Memory B cell (primary cell): ENCODE data around the gene NDUFV2.
"Not testable (repeated sequence)": the region's sequence is repeated elsewhere in the genome, so short reads cannot be mapped to it uniquely, and the experiment has no call there.

Experiments used
- ATAC-seq: fragments of 150-1000 bp; cut with Tn5 transposase; 2 replicates; pipeline ENCODE4 v1.10.0; 2021; ENCODE audit warnings: low read depth, mild to moderate bottlenecking, moderate library complexity
- DNase-seq, 2 donors: peaks; one replicate each; pipeline ENCODE4 v3.0.0; 2022; ENCODE audit warnings: low spot score in 2 of 2
- H3K27ac Mint-ChIP-seq: one replicate; pipeline ENCODE4 v1.8.0; 2022; ENCODE audit warnings: mild to moderate bottlenecking, moderate library complexity, mixed read lengths
- H3K27me3 Mint-ChIP-seq: one replicate; pipeline ENCODE4 v1.8.0; 2022; ENCODE audit warnings: mixed read lengths
- H3K36me3 Mint-ChIP-seq: one replicate; pipeline ENCODE4 v1.8.0; 2022; ENCODE audit warnings: mild to moderate bottlenecking, mixed read lengths
- H3K4me1 Mint-ChIP-seq: one replicate; pipeline ENCODE4 v1.8.0; 2022; ENCODE audit warnings: mixed read lengths
- H3K4me3 Mint-ChIP-seq: one replicate; pipeline ENCODE4 v1.8.0; 2022; ENCODE audit warnings: mild to moderate bottlenecking, moderate library complexity, mixed read lengths
- H3K9me3 Mint-ChIP-seq: one replicate; pipeline ENCODE4 v1.8.0; 2022; ENCODE audit warnings: mixed read lengths

The NDUFV2 gene

DNA sequence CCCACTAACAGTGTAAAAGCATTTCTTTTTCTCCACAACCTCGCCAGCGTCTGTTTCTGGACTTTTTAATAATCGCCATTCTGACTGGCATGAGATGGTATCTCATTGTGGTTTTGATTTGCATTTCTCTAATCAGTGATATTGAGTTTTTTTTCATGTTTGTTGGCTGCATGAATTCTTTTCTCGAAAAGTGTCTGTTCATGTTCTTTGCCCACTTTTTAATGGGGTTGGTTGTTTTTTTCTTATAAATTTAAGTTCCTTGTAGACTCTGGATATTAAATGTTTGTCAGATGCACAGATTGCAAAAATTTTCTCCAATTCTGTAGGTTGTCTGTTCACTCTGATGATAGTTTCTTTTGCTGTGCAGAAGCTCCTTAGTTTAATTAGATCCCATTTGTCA, 60.2 kb downstream of the NDUFV2 start:
- ATAC-seq, H3K27ac Mint-ChIP-seq, H3K27me3 Mint-ChIP-seq, DNase-seq, H3K4me3 Mint-ChIP-seq: not testable (repeated sequence)
- Mint-ChIP-seq H3K36me3 (peaks cover 31% of the 10 kb centered on the region), H3K9me3 (peaks cover 12% of the 10 kb centered on the region), H3K4me1 (peaks cover 35% of the 10 kb centered on the region)

DNA sequence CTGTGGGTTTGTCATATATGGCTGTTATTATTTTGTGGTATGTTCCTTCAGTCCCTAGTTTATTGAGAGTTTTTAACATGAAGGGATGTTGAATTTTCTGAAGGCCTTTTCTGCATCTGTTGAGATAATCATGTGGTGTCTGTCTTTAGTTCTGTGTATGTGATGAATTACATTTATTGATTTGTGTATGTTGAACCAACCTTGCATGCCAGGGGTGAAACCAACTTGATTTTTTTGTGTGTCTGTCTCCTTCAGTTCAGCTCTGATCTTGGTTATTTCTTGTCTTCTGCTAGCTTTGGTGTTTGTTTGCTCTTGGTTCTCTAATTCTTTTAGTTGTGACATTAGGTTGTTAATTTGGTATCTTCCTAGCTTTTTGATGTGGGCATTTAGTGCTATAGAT, 61.6 kb downstream of the NDUFV2 start:
- peaks cover 14% of the 10 kb centered on the region for H3K9me3 Mint-ChIP-seq
- not testable (repeated sequence) for DNase-seq, ATAC-seq, H3K27me3 Mint-ChIP-seq
- H3K4me1 Mint-ChIP-seq: peaks cover 31% of the 10 kb centered on the region
- peaks cover 39% of the 10 kb centered on the region for H3K36me3 Mint-ChIP-seq
- H3K4me3 Mint-ChIP-seq: peak overlapping the region; percentile 40
- peak overlapping the region; percentile 15 for H3K27ac Mint-ChIP-seq

DNA sequence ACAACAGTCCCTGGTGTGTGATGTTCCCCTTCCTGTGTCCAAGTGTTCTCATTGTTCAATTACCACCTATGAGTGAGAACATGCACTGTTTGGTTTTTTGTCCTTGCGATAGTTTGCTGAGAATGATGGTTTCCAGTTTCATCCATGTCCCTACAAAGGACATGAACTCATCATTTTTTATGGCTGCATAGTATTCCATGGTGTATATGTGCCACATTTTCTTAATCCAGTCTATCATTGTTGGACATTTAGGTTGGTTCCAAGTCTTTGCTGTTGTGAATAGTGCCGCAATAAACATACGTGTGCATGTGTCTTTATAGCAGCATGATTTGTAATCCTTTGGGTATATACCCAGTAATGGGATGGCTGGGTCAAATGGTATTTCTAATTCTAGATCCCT, 63.4 kb downstream of the NDUFV2 start:
- peaks cover 46% of the 10 kb centered on the region for H3K36me3 Mint-ChIP-seq
- ATAC-seq, H3K27me3 Mint-ChIP-seq, H3K27ac Mint-ChIP-seq, DNase-seq, H3K4me3 Mint-ChIP-seq: not testable (repeated sequence)
- H3K9me3 Mint-ChIP-seq: peaks cover 15% of the 10 kb centered on the region
- peaks cover 39% of the 10 kb centered on the region for H3K4me1 Mint-ChIP-seq

DNA sequence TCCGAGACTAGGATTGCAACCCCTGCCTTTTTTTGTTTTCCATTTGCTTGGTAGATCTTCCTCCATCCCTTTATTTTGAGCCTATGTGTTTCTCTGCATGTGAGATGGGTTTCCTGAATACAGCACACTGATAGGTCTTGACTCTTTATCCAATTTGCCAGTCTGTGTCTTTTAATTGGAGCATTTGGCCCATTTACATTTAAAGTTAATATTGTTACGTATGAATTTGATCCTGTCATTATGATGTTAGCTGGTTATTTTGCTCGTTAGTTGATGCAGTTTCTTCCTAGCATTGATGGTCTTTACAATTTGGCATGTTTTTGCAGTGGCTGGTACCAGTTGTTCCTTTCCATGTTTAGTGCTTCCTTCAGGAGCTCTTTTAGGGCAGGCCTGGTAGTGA, 67.0 kb downstream of the NDUFV2 start:
- H3K9me3 Mint-ChIP-seq, H3K27me3 Mint-ChIP-seq, DNase-seq, ATAC-seq: not testable (repeated sequence)
- H3K4me3 Mint-ChIP-seq: peak overlapping the region; percentile 21
- peaks cover 34% of the 10 kb centered on the region for H3K36me3 Mint-ChIP-seq
- H3K4me1 Mint-ChIP-seq: peaks cover 47% of the 10 kb centered on the region
- H3K27ac Mint-ChIP-seq: peak overlapping the region; percentile 60

DNA sequence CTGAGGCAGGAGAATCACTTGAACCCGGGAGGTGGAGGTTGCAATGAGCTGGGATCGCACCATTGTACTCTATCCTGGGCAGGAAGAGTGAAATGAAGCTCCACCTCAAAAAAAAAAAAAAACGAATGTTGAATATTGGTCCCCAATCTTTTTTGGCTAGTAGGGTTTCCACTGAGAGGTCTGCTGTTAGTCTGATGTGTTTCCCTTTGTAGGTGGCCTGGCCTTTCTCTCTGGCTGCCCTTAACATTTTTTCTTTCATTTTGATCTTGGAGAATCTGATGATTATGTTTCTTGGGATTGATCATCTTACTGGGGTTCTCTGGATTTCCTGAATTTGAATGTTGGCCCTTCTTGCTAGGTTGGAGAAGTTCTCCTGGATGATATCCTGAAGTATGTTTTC, 69.4 kb downstream of the NDUFV2 start:
- H3K27ac Mint-ChIP-seq, H3K4me3 Mint-ChIP-seq, DNase-seq, ATAC-seq, H3K27me3 Mint-ChIP-seq, H3K9me3 Mint-ChIP-seq: not testable (repeated sequence)
- Mint-ChIP-seq H3K36me3 (peaks cover 30% of the 10 kb centered on the region), H3K4me1 (peaks cover 56% of the 10 kb centered on the region)

DNA sequence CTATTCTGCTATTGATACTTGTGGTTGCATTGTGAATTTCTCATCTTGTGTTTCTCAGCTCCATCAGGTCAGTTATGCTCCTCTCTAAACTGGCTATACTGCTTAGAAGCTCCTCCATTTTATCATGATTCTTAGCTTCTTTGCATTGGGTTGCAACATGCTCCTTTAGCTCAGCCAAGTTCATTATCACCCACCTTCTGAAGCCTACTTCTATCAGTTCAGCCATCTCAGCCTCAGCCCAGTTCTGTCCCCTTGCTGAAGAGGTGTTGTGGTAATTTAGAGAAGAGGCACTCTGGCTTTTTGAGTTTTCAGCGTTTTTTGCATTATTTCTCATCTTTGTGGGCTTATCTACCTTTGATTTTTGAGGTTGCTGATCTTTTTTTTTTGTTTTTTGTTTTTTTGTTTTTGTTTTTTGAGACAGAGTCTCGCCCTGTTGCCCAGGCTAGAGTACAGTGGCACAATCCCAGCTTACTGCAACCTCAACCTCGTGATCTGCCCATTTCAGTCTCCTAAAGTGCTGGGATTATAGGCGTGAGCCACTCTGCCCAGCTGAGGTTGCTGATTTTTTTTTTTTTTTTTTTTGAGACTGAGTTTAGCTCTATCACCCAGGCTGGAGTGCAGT, 70.1 kb downstream of the NDUFV2 start:
- peak overlapping the region; percentile 22 for H3K4me3 Mint-ChIP-seq
- ATAC-seq (no peak), DNase-seq (no peak)
- H3K27ac Mint-ChIP-seq: no peak overlapping the region
- peaks cover 3% of the 10 kb centered on the region for H3K9me3 Mint-ChIP-seq
- H3K4me1 Mint-ChIP-seq: peaks cover 57% of the 10 kb centered on the region
- peaks cover 27% of the 10 kb centered on the region for H3K36me3 Mint-ChIP-seq
- no peaks in the 10 kb centered on the region for H3K27me3 Mint-ChIP-seq

DNA sequence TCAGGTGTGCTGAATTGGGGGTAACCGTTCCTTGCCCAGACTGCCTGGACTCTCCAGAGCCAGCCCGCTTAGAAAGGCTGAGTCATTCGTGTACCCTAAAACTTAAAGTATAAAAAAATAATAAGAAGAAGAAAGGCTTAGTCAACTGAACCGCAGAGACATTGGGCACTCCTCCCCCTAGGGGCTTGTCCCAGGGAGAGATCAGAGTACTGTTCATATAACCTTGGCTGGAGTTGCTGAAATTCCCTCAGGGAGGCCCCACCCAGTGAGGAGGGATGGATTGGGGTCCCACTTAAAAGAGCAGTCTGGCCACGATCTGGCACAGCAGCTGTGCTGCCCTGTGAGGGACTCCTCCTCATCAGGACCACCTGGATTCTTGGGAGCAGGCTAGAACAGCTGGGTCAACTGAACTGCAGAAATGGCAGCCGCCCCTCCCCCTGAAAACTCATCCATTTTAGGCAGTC, 71.3 kb downstream of the NDUFV2 start:
- DNase-seq: no peak
- H3K4me3 Mint-ChIP-seq: no peak overlapping the region

DNA sequence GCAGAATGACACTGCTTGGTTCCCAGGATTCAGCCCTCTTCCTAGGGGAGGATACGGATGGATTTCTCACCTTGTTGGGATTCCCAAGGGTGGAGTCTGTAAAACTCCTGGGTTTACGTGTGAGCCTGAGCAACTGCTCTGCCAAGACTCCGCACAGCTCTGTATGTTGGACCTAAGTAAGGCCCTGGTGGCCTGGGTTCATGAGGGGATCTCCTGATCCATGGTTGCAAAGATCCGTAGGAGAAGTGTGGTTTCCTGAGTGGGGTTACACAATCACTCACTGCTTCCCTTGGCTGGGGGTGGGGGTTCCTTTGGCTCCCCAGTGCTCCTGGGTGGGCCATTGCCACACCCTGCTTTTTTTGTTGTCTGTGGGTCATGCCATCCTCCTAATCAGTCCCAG, 71.8 kb downstream of the NDUFV2 start:
- Mint-ChIP-seq H3K9me3 (no peaks in the 10 kb centered on the region), H3K36me3 (peaks cover 19% of the 10 kb centered on the region), H3K4me3 (no peak overlapping the region), H3K4me1 (peaks cover 55% of the 10 kb centered on the region), H3K27me3 (no peaks in the 10 kb centered on the region), H3K27ac (peak overlapping the region; percentile 15)
- ATAC-seq (no peak), DNase-seq (no peak)

More for the DNA sequence above, 71.3 kb downstream of the NDUFV2 start:
- ATAC-seq: no peak
- H3K27me3 Mint-ChIP-seq: no peaks in the 10 kb centered on the region
- H3K4me1 Mint-ChIP-seq: peaks cover 57% of the 10 kb centered on the region
- H3K9me3 Mint-ChIP-seq: peaks cover 2% of the 10 kb centered on the region
- H3K36me3 Mint-ChIP-seq: peaks cover 21% of the 10 kb centered on the region
- no peak overlapping the region for H3K27ac Mint-ChIP-seq

DNA sequence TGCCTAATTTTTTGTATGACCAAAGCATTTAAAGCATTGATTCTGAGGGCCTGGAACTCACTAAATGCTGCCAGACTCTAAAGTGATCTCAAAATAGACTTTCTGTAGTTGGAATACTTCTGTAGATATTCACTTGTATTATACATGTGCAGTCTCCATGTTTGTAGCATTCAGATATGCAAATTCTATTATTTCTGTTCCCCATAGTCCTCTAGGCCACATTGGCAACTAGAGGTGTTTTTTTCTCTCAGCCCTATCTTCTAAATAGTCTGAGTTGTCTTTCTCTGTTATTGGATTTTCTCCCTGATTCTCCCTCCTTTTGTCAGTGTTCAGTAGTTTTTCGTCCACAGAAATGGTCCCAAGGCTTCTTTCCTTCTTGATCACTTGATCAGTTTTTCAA, 72.6 kb downstream of the NDUFV2 start:
- Mint-ChIP-seq H3K4me1 (peaks cover 54% of the 10 kb centered on the region), H3K4me3 (no peak overlapping the region), H3K36me3 (peaks cover 16% of the 10 kb centered on the region), H3K27me3 (no peaks in the 10 kb centered on the region), H3K9me3 (no peaks in the 10 kb centered on the region), H3K27ac (peak overlapping the region; percentile 15)
- DNase-seq: no peak
- peak; percentile 75 for ATAC-seq

DNA sequence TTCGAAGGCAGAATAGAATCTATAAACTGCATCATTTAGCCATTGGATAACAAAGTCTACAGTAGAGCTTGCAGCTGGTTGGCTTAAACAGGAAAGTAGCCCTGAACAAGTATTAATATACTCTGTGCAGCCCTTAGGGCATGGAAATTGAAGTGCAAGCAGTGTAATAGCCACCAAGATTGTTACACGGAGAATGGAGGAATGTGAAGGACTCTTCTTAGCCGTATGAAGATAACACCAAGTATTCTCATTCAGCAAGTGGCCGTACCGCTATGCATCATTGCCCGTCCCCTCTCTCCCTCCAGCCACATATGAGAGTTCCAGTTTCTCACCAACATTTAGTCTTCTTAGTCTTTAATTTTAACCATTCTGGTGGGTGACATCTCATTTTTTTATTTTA, 74.5 kb downstream of the NDUFV2 start:
- peaks cover 8% of the 10 kb centered on the region for H3K36me3 Mint-ChIP-seq
- DNase-seq (no peak), ATAC-seq (no peak)
- H3K27me3 Mint-ChIP-seq: no peaks in the 10 kb centered on the region
- no peaks in the 10 kb centered on the region for H3K9me3 Mint-ChIP-seq
- H3K4me3 Mint-ChIP-seq: no peak overlapping the region
- no peak overlapping the region for H3K27ac Mint-ChIP-seq
- H3K4me1 Mint-ChIP-seq: peaks cover 49% of the 10 kb centered on the region

DNA sequence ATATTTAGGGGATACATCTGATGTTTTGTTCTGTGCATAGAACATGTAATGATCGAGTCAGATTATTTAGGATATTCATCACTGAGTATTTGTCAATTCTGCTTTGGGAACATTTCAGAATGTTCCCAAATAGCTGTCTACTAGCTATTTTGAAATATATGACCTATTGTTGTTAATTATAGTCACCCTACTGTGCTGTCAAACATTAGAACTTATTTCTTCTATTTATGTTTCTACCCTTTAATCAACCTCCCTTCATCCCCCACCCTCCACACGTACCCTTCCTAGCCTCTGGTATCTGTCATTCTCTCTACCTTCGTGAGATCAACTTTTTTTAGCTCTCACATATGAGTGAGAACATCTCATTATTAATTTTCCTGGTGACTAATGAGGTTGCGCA, 75.0 kb downstream of the NDUFV2 start:
- H3K36me3 Mint-ChIP-seq: peaks cover 8% of the 10 kb centered on the region
- ATAC-seq (no peak), DNase-seq (no peak)
- H3K4me3 Mint-ChIP-seq: no peak overlapping the region
- H3K9me3 Mint-ChIP-seq: no peaks in the 10 kb centered on the region
- H3K27me3 Mint-ChIP-seq: no peaks in the 10 kb centered on the region
- peaks cover 45% of the 10 kb centered on the region for H3K4me1 Mint-ChIP-seq
- H3K27ac Mint-ChIP-seq: peak overlapping the region; percentile 4

DNA sequence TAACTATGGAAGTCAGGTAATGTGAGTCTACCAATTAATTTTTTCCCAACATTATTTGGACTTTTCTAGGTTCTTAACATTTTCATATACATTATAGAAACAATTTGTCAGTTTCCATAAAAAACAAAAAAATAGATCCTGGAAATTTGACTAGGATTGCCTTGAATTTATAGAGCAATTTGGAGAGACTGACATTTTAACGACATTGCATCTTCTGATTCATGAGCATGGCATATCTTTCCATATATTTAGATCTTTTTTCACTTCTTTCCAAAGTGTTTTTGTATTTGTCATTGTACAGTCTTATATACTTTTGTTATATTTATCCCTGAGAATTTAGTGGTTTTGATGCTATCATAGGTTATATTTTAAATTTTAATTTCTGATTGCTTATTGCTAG, 76.1 kb downstream of the NDUFV2 start:
- ATAC-seq (no peak), DNase-seq (no peak)
- Mint-ChIP-seq H3K4me1 (peaks cover 38% of the 10 kb centered on the region), H3K27me3 (no peaks in the 10 kb centered on the region), H3K9me3 (no peaks in the 10 kb centered on the region), H3K27ac (no peak overlapping the region), H3K36me3 (peaks cover 16% of the 10 kb centered on the region), H3K4me3 (no peak overlapping the region)

DNA sequence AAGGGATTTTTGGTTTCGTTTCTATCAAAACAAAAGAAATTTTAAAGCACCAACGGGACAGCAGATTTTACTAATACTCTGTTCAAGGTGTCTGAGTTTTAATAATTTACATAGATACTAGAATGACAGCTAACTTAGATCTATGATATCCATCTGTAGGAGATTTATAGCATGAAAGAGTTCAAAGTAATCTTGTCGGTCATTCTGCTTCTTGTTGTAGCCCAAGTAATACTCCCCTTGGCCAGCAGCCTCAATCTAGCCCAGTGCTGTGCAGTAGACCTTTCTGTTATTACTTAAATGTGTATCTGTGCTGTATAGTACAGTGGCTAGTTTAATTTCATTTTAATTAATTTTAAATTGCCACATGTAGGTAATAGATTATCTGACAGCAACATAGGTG, 78.8 kb downstream of the NDUFV2 start:
- Mint-ChIP-seq H3K36me3 (peaks cover 21% of the 10 kb centered on the region), H3K4me1 (peaks cover 35% of the 10 kb centered on the region), H3K9me3 (peaks cover 3% of the 10 kb centered on the region), H3K27ac (peak overlapping the region; percentile 83), H3K4me3 (no peak overlapping the region), H3K27me3 (no peaks in the 10 kb centered on the region)
- DNase-seq (no peak), ATAC-seq (no peak)

DNA sequence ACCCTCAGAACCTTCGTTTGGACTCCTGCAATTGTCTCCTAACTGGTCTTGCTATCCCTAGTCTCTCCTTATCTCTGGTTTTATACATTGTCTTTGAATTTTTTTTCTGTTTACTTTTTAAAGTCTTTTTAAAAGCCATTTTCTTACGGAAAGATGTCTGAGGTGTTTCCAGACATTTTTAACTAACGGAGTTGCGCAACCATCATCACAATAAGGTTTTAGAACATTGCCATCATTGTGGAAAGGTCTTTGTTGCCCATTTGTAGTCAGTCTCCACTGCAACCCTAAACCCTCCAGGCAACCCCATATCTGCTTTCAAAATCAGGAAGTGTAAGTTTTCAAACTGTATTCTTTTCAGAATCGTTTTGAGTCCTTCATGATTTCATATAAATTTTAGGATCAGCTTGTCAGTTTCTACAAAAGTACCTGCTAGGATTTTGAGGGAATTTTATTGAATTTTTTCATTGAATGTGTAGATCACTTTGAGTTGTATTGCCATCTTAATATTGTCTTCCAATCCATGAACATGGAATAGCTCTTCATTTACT, 80.4 kb downstream of the NDUFV2 start:
- DNase-seq (no peak), ATAC-seq (no peak)
- H3K27ac Mint-ChIP-seq: peak overlapping the region; percentile 80
- H3K36me3 Mint-ChIP-seq: peaks cover 24% of the 10 kb centered on the region
- no peaks in the 10 kb centered on the region for H3K27me3 Mint-ChIP-seq
- H3K4me3 Mint-ChIP-seq: no peak overlapping the region
- H3K4me1 Mint-ChIP-seq: peaks cover 28% of the 10 kb centered on the region
- H3K9me3 Mint-ChIP-seq: peaks cover 3% of the 10 kb centered on the region
